HUES6 (cell line): ENCODE data around the gene CLHC1.

ENCODE experiments used
- H3K27ac ChIP-seq: 2 replicates; pipeline ENCODE4 v1.7.0; 2013; ENCODE audit warnings: low read depth, mild to moderate bottlenecking, low read length, inconsistent platforms
- H3K27me3 ChIP-seq: 2 replicates; pipeline ENCODE4 v1.6.1; 2013; ENCODE audit warnings: low read length; ENCODE audit not compliant: control insufficient read depth, insufficient read depth
- H3K36me3 ChIP-seq: 2 replicates; pipeline ENCODE4 v1.6.1; 2013; ENCODE audit warnings: low read length; ENCODE audit not compliant: control insufficient read depth, insufficient read depth
- H3K4me1 ChIP-seq: 2 replicates; pipeline ENCODE4 v1.6.1; 2013; ENCODE audit warnings: low read length; ENCODE audit not compliant: control insufficient read depth, insufficient read depth
- H3K4me3 ChIP-seq: 2 replicates; pipeline ENCODE4 v1.5.1; 2013; ENCODE audit warnings: low read depth, low read length
- H3K9ac ChIP-seq: one replicate; pipeline ENCODE4 v1.6.1; 2013; ENCODE audit warnings: mild to moderate bottlenecking, low read length
- H3K9me3 ChIP-seq: 2 replicates; pipeline ENCODE4 v1.6.1; 2013; ENCODE audit warnings: low read depth, low read length; ENCODE audit not compliant: control insufficient read depth, insufficient read depth

Gene CLHC1

DNA sequence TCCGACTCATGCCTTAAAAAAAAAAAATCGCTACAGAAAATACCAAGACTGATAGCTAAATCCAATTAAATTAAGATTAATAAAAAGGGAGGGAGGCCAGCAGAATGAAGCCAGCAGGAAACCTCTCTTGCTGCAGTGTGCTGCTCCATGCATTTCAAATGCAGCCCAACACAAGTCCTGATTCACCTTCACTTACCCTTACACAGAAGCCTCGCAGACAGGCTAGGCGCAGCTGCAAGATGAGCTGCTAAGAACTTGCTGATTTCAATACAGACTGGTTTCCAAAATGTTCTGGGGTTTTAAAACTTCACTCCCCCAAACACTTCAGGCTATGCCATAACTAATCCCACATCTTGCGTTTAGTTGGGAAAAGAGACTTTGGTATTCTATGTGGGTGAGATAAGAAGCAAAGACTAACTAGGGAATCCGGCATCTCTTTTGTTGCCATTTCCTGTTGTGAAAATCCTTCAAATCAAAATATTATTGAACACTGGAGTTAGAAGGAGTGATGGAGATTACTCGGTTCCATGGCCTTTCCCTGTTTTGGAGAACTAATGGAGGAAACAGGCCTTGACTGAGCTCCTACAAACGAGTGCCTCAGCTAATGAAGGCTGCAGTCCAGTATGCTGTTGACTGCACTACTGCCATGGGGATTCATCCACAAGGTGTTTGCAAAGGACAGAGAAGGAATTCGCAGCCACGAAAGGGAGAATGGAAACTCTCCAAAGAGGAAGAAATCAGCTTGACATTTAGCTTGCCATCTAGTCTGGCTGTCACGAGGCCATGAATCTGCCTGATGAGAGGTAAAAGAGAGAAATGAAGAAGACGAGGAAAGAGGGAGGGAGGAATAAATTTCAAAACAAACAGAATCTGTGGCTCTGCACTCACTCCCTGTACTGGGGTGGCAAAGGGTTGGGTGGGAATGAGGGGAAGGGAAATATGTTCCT is 67.3 kb downstream of the CLHC1 start:
- Histone ChIP-seq H3K9me3 (no peaks in the 10 kb centered on the region), H3K4me3 (no peak overlapping the region), H3K4me1 (peaks cover 40% of the 10 kb centered on the region), H3K9ac (no peak overlapping the region), H3K27ac (no peak overlapping the region), H3K27me3 (no peaks in the 10 kb centered on the region), H3K36me3 (no peaks in the 10 kb centered on the region)

DNA sequence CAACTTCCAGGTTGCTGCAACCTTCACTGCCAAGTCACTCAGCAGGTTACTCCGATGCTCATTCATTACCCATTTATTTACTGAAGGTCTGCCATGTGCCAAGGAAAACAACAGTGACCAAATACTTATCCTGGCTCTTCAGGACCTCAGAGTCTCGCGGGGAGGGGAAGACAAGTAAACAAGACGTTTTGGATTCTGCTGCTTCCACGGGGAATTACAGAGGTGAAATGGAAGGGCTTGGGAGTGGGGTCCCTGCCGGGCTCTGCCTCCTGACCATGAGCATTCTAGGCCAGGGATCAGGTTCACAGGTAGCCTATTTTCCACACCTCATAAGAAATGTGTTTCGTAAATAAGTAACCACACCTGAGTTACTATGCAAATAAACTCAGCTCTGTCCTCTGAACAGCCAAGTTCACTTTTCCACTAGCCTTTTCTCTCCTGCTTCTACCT is 68.1 kb downstream of the CLHC1 start:
- Histone ChIP-seq H3K9ac (no peak overlapping the region), H3K4me3 (no peak overlapping the region), H3K4me1 (peaks cover 40% of the 10 kb centered on the region), H3K36me3 (no peaks in the 10 kb centered on the region), H3K27me3 (no peaks in the 10 kb centered on the region), H3K27ac (no peak overlapping the region), H3K9me3 (no peaks in the 10 kb centered on the region)

DNA sequence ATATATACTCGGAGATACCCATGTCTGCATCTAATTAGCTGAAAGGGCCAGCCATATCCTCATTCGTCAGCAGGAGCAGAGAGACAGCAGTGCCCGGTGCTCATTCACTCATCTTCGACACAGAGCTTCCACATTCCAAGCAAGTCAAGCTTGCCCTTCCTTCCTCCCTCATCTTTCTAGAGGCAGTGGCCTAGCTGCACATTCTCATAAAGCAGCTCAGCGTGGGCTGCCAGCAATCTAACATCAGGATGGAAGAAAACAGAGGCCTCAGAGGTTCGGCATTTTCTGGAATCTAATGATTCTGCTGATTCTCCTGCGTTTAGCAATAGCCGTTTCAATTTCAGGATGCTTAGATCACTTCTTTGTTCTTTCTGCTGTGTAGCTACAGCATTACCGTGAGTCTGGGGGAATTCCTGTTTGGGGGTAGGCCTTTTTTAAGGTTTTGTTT is 68.8 kb downstream of the CLHC1 start:
- H3K4me3 ChIP-seq, result no peak overlapping the region
- peaks cover 40% of the 10 kb centered on the region for H3K4me1 ChIP-seq

DNA sequence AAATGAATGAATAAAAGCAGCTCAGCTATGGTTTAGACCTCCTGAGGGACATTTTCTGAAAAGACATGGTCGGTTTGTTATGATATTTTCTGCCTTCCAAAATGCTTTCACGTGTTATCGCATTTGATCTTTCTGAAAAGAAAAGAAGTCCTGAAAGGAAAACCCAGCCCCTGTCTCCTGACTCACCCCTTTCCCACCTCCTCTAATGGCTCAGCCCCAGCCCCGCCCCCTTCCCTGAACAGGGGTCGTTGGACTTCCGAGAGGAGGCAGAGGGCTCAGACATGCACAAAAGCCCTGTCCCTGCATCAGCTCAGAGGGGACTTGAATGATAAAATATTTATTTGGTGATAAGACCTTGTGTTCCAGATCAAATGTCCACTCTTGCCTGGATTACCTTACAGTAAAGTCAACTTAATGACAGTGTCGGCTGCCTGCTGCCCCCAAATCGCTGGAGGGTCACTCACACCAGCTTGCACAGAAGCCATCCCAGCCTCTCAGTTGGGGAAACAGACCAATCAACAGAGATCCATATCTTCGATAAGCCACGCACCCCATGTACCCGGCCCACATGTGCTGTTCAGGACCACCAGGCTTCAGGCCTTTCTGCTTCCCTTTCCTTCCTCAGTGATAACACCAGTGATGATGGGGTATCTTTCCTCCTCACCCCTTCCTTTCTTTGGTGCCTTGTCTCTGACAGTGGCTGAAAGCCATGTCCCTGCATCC is 69.6 kb downstream of the CLHC1 start:
- H3K4me1 ChIP-seq, result peaks cover 42% of the 10 kb centered on the region
- no peak overlapping the region for H3K27ac ChIP-seq

More for the DNA sequence above, 68.8 kb downstream of the CLHC1 start:
- Histone ChIP-seq H3K9me3 (no peaks in the 10 kb centered on the region), H3K9ac (no peak overlapping the region), H3K27me3 (no peaks in the 10 kb centered on the region), H3K27ac (no peak overlapping the region), H3K36me3 (no peaks in the 10 kb centered on the region)

DNA sequence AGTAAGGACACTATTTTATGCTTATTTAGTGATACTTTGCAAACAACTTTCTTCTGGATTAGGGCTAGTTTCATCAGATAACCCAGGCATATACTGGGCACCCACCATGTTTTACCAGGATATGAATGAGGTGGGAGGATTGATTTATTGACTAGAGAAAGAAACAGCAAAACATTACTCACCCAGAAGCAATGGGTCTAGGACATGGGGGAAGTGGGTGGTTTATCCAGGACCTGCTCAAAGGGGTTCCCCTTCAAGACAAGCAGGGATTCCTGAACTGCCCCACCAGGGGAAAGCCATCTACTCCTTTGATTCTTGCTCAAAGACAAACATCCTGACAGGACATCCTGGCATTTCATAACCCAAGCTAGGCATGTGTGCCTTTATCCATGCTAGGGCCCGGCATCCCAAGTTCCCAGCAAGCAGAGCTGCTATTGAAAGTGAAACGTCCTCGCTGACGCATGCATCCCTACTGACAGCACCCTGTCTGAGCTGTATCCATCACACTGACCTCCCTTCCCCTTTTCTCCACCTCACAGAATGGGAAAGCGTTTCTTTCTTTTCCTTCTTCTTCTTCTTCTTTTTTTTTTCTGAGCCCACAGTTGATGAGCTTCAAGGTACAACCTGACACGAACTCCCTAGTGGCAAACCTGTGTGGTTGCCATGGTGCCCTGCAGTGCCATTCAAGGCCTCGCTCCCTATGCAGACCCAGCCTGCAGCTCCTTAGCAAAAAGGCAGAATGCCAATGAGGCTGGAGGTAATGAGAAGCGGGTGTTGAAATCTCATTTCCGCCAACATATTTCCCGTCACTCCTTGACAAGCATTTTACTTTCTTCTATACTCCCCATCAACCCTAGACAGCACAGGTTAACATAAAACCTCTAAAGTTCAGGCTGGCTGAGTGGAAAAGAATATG is 70.5 kb downstream of the CLHC1 start:
- no peak overlapping the region for H3K27ac ChIP-seq
- peaks cover 50% of the 10 kb centered on the region for H3K4me1 ChIP-seq
- H3K4me3 ChIP-seq, result no peak overlapping the region
- no peaks in the 10 kb centered on the region for H3K36me3 ChIP-seq
- H3K27me3 ChIP-seq, result no peaks in the 10 kb centered on the region
- no peaks in the 10 kb centered on the region for H3K9me3 ChIP-seq
- no peak overlapping the region for H3K9ac ChIP-seq

More for the DNA sequence above, 69.6 kb downstream of the CLHC1 start:
- Histone ChIP-seq H3K36me3 (no peaks in the 10 kb centered on the region), H3K4me3 (no peak overlapping the region), H3K9me3 (no peaks in the 10 kb centered on the region), H3K27me3 (no peaks in the 10 kb centered on the region), H3K9ac (no peak overlapping the region)

DNA sequence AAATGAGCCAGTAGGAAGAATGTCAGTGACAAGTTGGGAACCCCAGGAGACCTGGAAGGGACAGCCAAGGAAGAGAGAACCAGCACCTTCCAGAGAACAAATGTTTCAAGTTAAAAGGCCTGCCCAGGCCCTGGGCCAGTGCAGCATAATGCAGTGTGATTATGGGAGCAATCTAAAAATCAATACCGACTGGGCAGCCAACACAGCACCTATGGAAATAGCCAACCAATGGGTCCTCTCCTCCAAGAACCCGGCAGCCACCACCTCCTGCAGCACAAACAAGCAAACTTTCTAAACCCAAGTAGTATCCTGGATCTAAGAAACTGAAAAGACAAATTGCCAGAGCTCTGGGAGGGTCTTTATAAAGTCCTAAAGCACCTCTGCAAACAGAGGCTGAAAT is 71.7 kb downstream of the CLHC1 start:
- no peaks in the 10 kb centered on the region for H3K9me3 ChIP-seq
- H3K36me3 ChIP-seq, result no peaks in the 10 kb centered on the region
- no peak overlapping the region for H3K9ac ChIP-seq
- H3K27me3 ChIP-seq, result no peaks in the 10 kb centered on the region
- H3K4me3 ChIP-seq, result no peak overlapping the region
- peaks cover 58% of the 10 kb centered on the region for H3K4me1 ChIP-seq
- H3K27ac ChIP-seq, result no peak overlapping the region

DNA sequence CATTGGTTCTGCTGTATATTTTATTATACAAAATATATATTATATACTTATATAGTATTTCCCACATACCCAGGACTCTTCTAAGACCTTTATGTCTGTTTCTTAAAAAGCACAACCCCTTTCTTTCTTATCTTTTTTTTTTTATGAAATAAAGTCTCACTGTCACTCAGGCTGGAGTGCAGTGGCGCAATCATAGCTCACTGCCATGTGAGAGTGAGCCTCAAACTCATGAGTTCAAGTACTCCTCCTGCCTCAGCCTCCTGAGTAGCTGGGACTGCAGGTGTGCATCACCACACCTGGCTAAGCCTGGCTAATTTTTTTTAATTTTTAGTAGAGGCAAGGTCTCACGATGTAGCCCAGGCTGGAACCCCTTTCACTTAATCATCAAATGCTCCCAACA is 72.3 kb downstream of the CLHC1 start:
- no peak overlapping the region for H3K27ac ChIP-seq
- no peak overlapping the region for H3K9ac ChIP-seq
- H3K27me3 ChIP-seq, result no peaks in the 10 kb centered on the region
- H3K9me3 ChIP-seq, result no peaks in the 10 kb centered on the region
- H3K4me3 ChIP-seq, result no peak overlapping the region
- H3K4me1 ChIP-seq, result peaks cover 55% of the 10 kb centered on the region
- H3K36me3 ChIP-seq, result no peaks in the 10 kb centered on the region

DNA sequence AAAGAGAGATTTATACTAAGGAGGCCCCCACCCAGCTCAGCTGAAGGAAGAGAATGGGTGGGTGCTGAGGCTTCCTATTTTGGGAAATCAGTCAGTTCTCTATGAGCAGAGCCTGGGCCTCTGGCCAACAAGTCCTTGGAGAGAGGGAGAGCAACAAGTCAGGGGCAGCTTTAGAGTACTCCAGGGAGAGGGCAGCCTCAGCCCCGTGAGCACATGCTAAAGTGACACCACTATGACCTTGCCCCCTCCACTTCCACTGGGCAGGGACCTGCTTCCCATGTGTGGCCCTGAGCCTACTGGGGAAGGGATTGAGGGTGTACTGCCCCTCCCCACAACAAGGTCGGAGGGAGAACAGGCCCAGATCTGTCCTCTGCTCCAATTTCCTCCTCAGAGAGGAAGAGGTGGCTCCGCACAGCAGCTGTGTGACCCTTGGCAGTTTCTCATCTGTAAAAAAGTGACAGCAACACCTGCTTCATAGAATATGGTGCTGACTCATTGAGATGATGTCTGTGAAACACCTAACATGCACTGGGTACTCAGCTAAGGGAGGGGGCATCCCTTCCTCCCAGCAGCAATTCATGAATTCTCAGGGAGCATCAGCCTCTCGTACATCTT is 72.9 kb downstream of the CLHC1 start:
- Histone ChIP-seq H3K27ac (no peak overlapping the region), H3K4me3 (no peak overlapping the region), H3K36me3 (no peaks in the 10 kb centered on the region), H3K9me3 (no peaks in the 10 kb centered on the region), H3K4me1 (peaks cover 49% of the 10 kb centered on the region), H3K9ac (no peak overlapping the region), H3K27me3 (no peaks in the 10 kb centered on the region)

DNA sequence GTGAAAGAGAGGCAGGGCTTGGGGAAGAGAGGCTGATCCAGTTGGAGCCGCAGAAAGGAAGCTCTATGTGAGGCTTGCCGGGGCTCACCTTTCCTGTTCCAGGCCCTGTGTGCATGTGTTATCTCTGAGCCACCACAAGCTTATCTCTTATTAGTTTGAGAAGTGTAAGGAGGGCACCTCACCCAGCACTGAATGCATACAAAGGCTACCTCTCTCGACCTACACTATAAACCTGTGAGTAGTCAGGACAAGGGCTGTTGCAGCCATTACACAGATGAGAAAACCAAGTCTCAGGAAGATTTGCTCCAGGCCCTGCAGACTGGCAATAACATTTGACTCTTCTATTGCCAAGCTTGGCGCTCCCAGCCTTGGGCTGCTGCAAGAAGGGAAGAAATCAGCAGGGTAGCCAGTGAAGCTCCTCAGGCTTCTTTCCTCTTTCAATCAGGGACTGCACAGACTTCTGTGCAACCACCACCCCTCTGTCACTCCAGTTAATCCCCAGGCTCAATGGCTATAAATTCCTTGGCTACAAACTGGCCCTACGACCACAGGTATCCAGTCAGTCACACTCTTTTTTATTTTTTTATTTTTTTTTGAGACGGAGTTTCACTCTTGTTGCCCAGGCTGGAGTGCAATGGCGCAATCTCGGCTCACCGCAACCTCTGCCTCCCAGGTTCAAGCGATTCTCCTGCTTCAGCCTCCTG is 73.8 kb downstream of the CLHC1 start:
- peaks cover 41% of the 10 kb centered on the region for H3K4me1 ChIP-seq
- no peaks in the 10 kb centered on the region for H3K9me3 ChIP-seq
- H3K9ac ChIP-seq, result no peak overlapping the region
- no peak overlapping the region for H3K27ac ChIP-seq
- H3K27me3 ChIP-seq, result no peaks in the 10 kb centered on the region
- H3K4me3 ChIP-seq, result no peak overlapping the region
- no peaks in the 10 kb centered on the region for H3K36me3 ChIP-seq

DNA sequence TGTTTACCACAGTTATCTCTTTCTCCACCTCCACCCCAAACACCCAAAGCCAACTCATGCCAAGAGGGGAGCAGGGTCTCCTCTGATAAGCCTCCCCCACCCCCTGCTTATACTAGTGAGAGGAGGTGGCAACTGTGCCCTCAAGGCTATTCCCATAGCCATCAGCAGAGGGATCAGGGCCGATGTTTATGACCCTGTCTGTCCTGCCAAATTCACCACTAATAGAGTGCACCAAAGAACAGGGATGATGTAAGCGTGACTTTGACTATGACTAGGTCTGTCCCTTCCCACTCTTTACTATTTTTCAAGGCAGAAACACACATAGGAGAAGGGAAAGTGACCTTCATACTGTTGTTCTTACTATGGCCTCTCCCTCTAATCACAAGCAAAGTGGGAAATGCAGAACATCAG is 74.6 kb downstream of the CLHC1 start:
- Histone ChIP-seq H3K4me3 (no peak overlapping the region), H3K4me1 (peaks cover 33% of the 10 kb centered on the region), H3K9ac (no peak overlapping the region), H3K9me3 (no peaks in the 10 kb centered on the region), H3K27ac (no peak overlapping the region), H3K36me3 (no peaks in the 10 kb centered on the region), H3K27me3 (no peaks in the 10 kb centered on the region)
